Measurements from ENCODE around the gene SNORC.

DNA sequence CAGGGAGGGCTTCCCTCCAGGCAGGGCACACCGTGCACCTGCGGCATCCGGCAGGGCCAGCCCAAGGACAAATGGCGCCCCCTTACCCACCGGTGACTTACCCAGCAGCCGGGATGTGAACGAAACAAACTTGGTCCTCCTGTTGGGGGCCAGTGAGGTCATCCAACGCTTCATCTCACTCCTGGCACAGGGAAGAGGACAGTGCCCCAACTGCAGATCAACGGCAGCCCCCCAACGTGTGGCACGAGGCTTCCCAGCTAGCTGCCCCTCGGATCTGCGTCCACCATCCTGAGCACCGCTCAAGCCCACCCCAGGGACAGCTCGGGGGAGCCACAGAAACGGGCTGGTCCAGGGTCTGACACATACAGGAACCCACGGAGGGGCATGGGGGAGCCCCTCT lies 12.0 kb downstream of the SNORC start:
- TF ChIP-seq EZH2 (IDR thresholded peaks at IDR 0.05; ENCODE audit: insufficient read depth, low read length): no peak
- TF ChIP-seq, protein P1, sequence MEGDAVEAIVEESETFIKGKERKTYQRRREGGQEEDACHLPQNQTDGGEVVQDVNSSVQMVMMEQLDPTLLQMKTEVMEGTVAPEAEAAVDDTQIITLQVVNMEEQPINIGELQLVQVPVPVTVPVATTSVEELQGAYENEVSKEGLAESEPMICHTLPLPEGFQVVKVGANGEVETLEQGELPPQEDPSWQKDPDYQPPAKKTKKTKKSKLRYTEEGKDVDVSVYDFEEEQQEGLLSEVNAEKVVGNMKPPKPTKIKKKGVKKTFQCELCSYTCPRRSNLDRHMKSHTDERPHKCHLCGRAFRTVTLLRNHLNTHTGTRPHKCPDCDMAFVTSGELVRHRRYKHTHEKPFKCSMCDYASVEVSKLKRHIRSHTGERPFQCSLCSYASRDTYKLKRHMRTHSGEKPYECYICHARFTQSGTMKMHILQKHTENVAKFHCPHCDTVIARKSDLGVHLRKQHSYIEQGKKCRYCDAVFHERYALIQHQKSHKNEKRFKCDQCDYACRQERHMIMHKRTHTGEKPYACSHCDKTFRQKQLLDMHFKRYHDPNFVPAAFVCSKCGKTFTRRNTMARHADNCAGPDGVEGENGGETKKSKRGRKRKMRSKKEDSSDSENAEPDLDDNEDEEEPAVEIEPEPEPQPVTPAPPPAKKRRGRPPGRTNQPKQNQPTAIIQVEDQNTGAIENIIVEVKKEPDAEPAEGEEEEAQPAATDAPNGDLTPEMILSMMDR (IDR thresholded peaks at IDR 0.05; ENCODE audit: insufficient read depth, low read depth, low read length): no peak
